Psoas muscle (tissue), 8 donors: ENCODE measurements around the gene CSN1S1. TPM values are rescaled to one million over a fixed set of nuclear protein-coding genes. Genes with fewer than 3 reads are reported as not detected.

Experiments used
- ATAC-seq, 4 donors: fragments of 200-7000 bp; cut with Tn5 transposase; one replicate each; pipeline ENCODE4 v1.9.1; 2020; ENCODE audit warnings: moderate library complexity in 3 of 4, mild to moderate bottlenecking in 2 of 4
- DNase-seq, 2 donors: peaks; one replicate each; pipeline ENCODE4 v3.0.0-alpha.2; 2020
- H3K27ac ChIP-seq: fragments of 200-600 bp; one replicate; pipeline ENCODE4 v1.8.0; 2022
- H3K27me3 ChIP-seq, 3 donors: fragments of 200-600 bp in 1 of 3; one replicate each; pipeline versions ENCODE4 v1.6.1 to v1.8.0; 2013 to 2022; ENCODE audit warnings: low read length in 2 of 3, mild to moderate bottlenecking in 2 of 3, moderate library complexity in 1 of 3; ENCODE audit not compliant: insufficient read depth in 3 of 3
- H3K36me3 ChIP-seq, 2 donors: fragments of 200-600 bp in 1 of 2; one replicate each; pipeline versions ENCODE4 v1.6.1 to v1.8.0; 2013 to 2022; ENCODE audit warnings: low read depth in 1 of 2, mild to moderate bottlenecking in 1 of 2, moderate library complexity in 1 of 2; ENCODE audit not compliant: insufficient read depth in 1 of 2
- H3K4me1 ChIP-seq: fragments of 200-600 bp; one replicate; pipeline ENCODE4 v1.8.0; 2022
- H3K4me3 ChIP-seq: fragments of 200-600 bp; one replicate; pipeline ENCODE4 v1.8.0; 2022; ENCODE audit warnings: mild to moderate bottlenecking
- H3K9me3 ChIP-seq: fragments of 200-600 bp; one replicate; pipeline ENCODE4 v1.8.0; 2022
- WGBS, 3 donors: extraction: QIAGEN DNeasy Blood & Tissue Kit; methylation state at CpG; one replicate each; pipeline versions ENCODE4 v1.1.6 to v1.1.7; 2013; 5-methylcytosine and 5-hydroxymethylcytosine counted together
- intact Hi-C, 2 donors: fragments of 100-400 bp; cut with DNase I; formaldehyde crosslinking; loops; one replicate each; pipeline versions ENCODE4 v1.11.0 to v1.14.2; 2022
- polyA plus RNA-seq, 3 donors: library from polyadenylated mRNA; stranded (reverse); fragments of 200-250 nt; gene quantifications; one replicate each; pipeline ENCODE4 v1.2.3, GENCODE V29; 2013
- total RNA-seq, 4 donors: library from RNA; stranded (reverse); fragmentation: NEBNext Ultra II Directional in 2 of 4; extraction: Animal tissue kit (Norgen Biotek cat#: 25700) in 2 of 4; gene quantifications; one replicate each; pipeline versions ENCODE4 v1.2.1 to v1.2.4, GENCODE V29; 2021 to 2023
- TF ChIP-seq, protein P1 (sequence below): fragments of 200-600 bp; IDR thresholded peaks from one replicate; pipeline ENCODE4 v1.8.0; 2022; ENCODE audit warnings: antibody characterized with exemption
- donor health status: healthy with polysubstance abuse.
- donor health status: DM: no; HTN: no; CAD: no; lungs with moderate emphysema.
- donor health status: Bipolar disorder and iron deficiency.
- donor health status: healthy.
- donor health status: DM: yes; HTN: yes; CAD: no.
- donor health status: DM: no; HTN: no; CAD: no.
- donor health status: DM: no; HTN: no; CAD: no.
- donor health status: DM: yes; HTN: yes; CAD: no.

CSN1S1 gene
- total and polyA plus RNA-seq, 7 donors, result not detected

DNA sequence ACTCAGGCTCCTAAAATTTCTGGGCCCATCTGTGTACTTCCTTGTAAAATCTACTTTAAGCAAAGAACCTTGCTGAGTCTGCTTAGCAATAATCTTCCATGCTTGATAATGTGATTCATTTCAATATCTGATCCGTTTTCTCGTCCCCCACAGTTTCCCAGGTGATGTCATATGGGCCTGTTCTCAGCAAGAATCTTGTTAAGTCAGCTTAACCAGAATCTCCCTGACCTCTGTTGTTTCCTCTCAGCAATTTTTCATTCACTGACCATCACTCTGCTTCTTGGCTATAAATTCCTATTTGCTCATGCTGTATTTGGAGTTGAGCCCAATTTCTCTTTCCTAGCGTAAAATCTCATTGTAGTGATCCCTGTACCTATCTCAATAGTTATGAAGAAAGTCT is 20.7 kb downstream of the CSN1S1 start:
- H3K36me3 ChIP-seq, result no peaks in the 10 kb centered on the region
- 58 to 71% (median 69%) methylated on average over 3 of the region's 3 CpGs for WGBS, 3 donors
- H3K27me3 ChIP-seq, result no peaks in the 10 kb centered on the region
- H3K27ac ChIP-seq, result no peak overlapping the region
- ATAC-seq, result no peak
- H3K4me3 ChIP-seq, result no peak overlapping the region
- TF ChIP-seq, protein P1, sequence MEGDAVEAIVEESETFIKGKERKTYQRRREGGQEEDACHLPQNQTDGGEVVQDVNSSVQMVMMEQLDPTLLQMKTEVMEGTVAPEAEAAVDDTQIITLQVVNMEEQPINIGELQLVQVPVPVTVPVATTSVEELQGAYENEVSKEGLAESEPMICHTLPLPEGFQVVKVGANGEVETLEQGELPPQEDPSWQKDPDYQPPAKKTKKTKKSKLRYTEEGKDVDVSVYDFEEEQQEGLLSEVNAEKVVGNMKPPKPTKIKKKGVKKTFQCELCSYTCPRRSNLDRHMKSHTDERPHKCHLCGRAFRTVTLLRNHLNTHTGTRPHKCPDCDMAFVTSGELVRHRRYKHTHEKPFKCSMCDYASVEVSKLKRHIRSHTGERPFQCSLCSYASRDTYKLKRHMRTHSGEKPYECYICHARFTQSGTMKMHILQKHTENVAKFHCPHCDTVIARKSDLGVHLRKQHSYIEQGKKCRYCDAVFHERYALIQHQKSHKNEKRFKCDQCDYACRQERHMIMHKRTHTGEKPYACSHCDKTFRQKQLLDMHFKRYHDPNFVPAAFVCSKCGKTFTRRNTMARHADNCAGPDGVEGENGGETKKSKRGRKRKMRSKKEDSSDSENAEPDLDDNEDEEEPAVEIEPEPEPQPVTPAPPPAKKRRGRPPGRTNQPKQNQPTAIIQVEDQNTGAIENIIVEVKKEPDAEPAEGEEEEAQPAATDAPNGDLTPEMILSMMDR, result no peak
- intact Hi-C loops, result no loop called here
- no peak for DNase-seq
- no peaks in the 10 kb centered on the region for H3K9me3 ChIP-seq
- H3K4me1 ChIP-seq, result no peaks in the 10 kb centered on the region

DNA sequence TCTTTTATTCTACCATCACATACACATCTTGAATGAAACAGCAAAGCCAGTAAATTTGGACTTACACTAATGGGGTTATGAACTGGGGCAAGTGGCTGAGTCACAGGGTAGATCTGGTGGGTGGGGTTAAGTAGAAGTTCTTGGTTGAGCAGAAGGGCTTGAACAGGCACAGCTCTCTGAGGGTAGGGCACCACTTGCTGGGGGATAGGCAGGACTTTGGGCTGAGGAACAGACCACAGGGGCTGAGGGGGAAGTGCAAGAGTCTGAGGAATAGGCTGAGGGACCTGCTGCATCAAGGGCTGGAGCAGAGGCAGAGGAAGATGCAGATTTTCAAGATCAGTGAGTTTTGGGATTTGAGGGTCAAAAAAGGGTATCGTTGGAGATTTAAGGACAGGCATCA is 26.3 kb downstream of the CSN1S1 start:
- 93 to 100% (median 96%) methylated on average over 1 of the region's 1 CpG for WGBS, 3 donors
- Histone ChIP-seq H3K36me3 (no peaks in the 10 kb centered on the region), H3K4me1 (no peaks in the 10 kb centered on the region), H3K27me3 (no peaks in the 10 kb centered on the region), H3K4me3 (no peak overlapping the region), H3K27ac (no peak overlapping the region), H3K9me3 (peaks cover under 1% of the 10 kb centered on the region)
- TF ChIP-seq, protein P1, result no peak
- ATAC-seq (no peak), DNase-seq (no peak)
- intact Hi-C loops, result no loop called here

DNA sequence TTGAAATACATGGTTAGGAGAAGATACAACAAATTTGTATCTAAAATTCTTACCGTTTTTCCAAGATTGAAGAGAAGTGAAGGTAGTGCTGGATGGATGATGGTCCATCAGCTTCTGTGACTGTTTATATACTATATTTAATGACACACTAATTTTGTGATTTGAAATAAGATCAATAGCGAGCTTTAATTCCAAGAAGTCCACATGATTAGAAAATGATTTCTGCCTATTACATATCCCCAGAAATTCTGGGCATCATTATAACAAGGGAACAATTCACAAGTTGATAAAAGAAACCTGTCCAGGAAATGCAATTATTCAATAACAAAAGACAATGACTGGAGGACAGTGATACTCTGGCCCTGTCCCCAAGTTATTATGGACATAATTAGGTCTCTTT is 34.8 kb downstream of the CSN1S1 start, which contains the start of gene CSN2:
TSS of gene CSN2 (minus strand) at position 101 of the 400 bp plus-strand sequence. CDS start 4,733 bp downstream, outside the sequence.
- intact Hi-C loops, result no loop called here
- WGBS, 3 donors, result 78 to 89% (median 82%) methylated on average over 2 of the region's 2 CpGs
- H3K27me3 ChIP-seq, result no peaks in the 10 kb centered on the region
- peaks cover 3% of the 10 kb centered on the region for H3K9me3 ChIP-seq
- no peak for DNase-seq
- H3K4me3 ChIP-seq, result no peak within 1 kb of the TSS
- no peak for ATAC-seq
- TF ChIP-seq, protein P1, result no peak
- no peak within 1 kb of the TSS for H3K27ac ChIP-seq
- H3K36me3 ChIP-seq, result no peaks in the 10 kb centered on the region
- H3K4me1 ChIP-seq, result no peaks in the 10 kb centered on the region

DNA sequence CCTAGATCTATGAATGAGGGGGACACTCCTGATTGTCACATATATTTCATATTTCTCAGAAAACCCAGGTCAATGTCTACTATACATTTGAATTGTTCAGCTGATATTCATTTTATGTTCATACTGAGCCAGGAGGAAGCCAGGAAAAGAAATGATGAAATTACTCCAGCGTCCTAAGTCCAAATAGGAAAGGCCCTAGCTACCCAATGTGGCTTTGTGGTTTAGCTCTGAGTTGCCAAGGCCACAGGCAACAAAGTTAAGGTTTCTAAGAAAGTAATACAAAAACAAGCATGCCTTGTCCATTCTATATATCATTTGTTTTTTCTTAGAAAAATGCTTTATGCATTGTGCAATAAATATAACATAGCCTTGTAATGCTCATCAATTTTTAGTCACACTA is 39.2 kb downstream of the CSN1S1 start:
- ATAC-seq (no peak), DNase-seq (no peak)
- Histone ChIP-seq H3K27ac (no peak overlapping the region), H3K4me3 (no peak overlapping the region), H3K4me1 (no peaks in the 10 kb centered on the region), H3K36me3 (no peaks in the 10 kb centered on the region), H3K27me3 (no peaks in the 10 kb centered on the region), H3K9me3 (no peaks in the 10 kb centered on the region)
- intact Hi-C loops, result no loop called here
- WGBS, 3 donors, result 43 to 63% (median 54%) methylated on average over 1 of the region's 1 CpG
- TF ChIP-seq, protein P1, result no peak

DNA sequence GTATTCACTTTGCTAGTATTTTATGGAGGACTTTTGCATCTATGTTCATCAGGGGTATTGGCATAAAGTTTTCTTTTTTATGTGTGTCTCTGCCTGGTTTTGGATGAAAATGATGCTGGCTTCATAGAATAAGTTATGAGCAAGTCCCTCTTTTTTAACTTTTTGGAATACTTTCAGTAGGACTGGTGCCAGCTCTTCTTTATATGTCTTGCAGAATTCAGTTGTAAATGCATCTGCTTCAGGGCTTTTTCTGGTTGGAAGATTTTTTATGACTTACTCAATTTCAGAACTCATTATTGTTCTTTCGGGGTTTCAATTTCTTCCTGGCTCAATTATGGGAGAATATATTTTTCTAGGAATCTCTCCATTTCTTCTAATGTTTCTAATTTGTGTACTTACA is 43.8 kb downstream of the CSN1S1 start:
- intact Hi-C loops, result no loop called here

More for the DNA sequence above, 43.8 kb downstream of the CSN1S1 start:
- Histone ChIP-seq H3K4me1 (no peaks in the 10 kb centered on the region), H3K27ac (no peak overlapping the region), H3K36me3 (no peaks in the 10 kb centered on the region), H3K27me3 (no peaks in the 10 kb centered on the region), H3K4me3 (no peak overlapping the region), H3K9me3 (no peaks in the 10 kb centered on the region)
- DNase-seq (no peak), ATAC-seq (no peak)
- 76 to 91% (median 82%) methylated on average over 1 of the region's 1 CpG for WGBS, 3 donors
- TF ChIP-seq, protein P1, result no peak
